CD4-positive, alpha-beta memory T cell (primary cell): ENCODE data around the gene YARS1. TPM values are rescaled to one million over a fixed set of nuclear protein-coding genes. Genes with fewer than 3 reads are reported as not detected.

Experiments
- CTCF ChIA-PET: fragments of 350-600 bp; sonication (Branson Sonifier 250); formaldehyde crosslinking; loops from one replicate; lab custom pipeline; 2021; ENCODE audit warnings: inconsistent platforms; ENCODE audit not compliant: partially characterized antibody; lab: Charles Lee
- POLR2A ChIA-PET: fragments of 350-600 bp; sonication (Branson Sonifier 250); formaldehyde crosslinking; loops from one replicate; lab custom pipeline; 2021; ENCODE audit not compliant: partially characterized antibody; lab: Charles Lee
- DNase-seq, 5 donors: peaks; one replicate each; pipeline versions ENCODE4 v3.0.0 to v3.0.0-alpha.2; 2020 to 2022; ENCODE audit warnings: mixed read lengths in 1 of 5
- H3K27ac ChIP-seq: one replicate; pipeline ENCODE4 v1.7.0; 2013; ENCODE audit warnings: low read depth, low read length
- H3K27me3 ChIP-seq: 2 replicates; pipeline ENCODE4 v1.7.0; 2013; ENCODE audit warnings: mild to moderate bottlenecking, low read length, moderate library complexity; ENCODE audit not compliant: insufficient read depth
- H3K36me3 ChIP-seq: 2 replicates; pipeline ENCODE4 v1.7.0; 2013; ENCODE audit warnings: mild to moderate bottlenecking, low read length, moderate library complexity; ENCODE audit not compliant: insufficient read depth
- H3K4me1 ChIP-seq: 2 replicates; pipeline ENCODE4 v1.7.0; 2013; ENCODE audit warnings: mild to moderate bottlenecking, low read length, moderate library complexity; ENCODE audit not compliant: insufficient read depth
- H3K4me3 ChIP-seq, 2 donors: one replicate each; pipeline ENCODE4 v1.7.0; 2013; ENCODE audit warnings: low read length in 2 of 2, mild to moderate bottlenecking in 1 of 2
- H3K9me3 ChIP-seq, 2 donors: one replicate each; pipeline ENCODE4 v1.7.0; 2013; ENCODE audit warnings: low read length in 2 of 2, control low read depth in 1 of 2; ENCODE audit not compliant: control insufficient read depth in 1 of 2
- H3K27ac Mint-ChIP-seq, 7 donors: one replicate each; pipeline ENCODE4 v1.8.0; 2020 to 2021; ENCODE audit warnings: mixed read lengths in 7 of 7, mild to moderate bottlenecking in 6 of 7, inconsistent platforms in 3 of 7, moderate library complexity in 3 of 7
- H3K27me3 Mint-ChIP-seq, 2 donors: one replicate each; pipeline ENCODE4 v1.8.0; 2020 to 2021; ENCODE audit warnings: mixed read lengths in 2 of 2
- H3K36me3 Mint-ChIP-seq, 2 donors: one replicate each; pipeline ENCODE4 v1.8.0; 2020 to 2021; ENCODE audit warnings: mixed read lengths in 2 of 2, inconsistent platforms in 1 of 2, mild to moderate bottlenecking in 1 of 2
- H3K4me1 Mint-ChIP-seq, 4 donors: one replicate each; pipeline ENCODE4 v1.8.0; 2020 to 2021; ENCODE audit warnings: mixed read lengths in 4 of 4, mild to moderate bottlenecking in 1 of 4
- H3K4me3 Mint-ChIP-seq, 8 donors: one replicate each; pipeline ENCODE4 v1.8.0; 2020 to 2021; ENCODE audit warnings: mixed read lengths in 8 of 8, mild to moderate bottlenecking in 7 of 8, moderate library complexity in 6 of 8, inconsistent platforms in 3 of 8
- H3K9me3 Mint-ChIP-seq, 8 donors: one replicate each; pipeline ENCODE4 v1.8.0; 2020 to 2021; ENCODE audit warnings: mixed read lengths in 8 of 8, mild to moderate bottlenecking in 5 of 8, inconsistent platforms in 3 of 8, moderate library complexity in 1 of 8
- intact Hi-C: fragments of 100-400 bp; cut with micrococcal nuclease; formaldehyde crosslinking; loops from one replicate; pipeline ENCODE4 v1.15.1; 2023
- polyA plus RNA-seq, 2 donors: library from polyadenylated mRNA; unstranded; fragments of 300-500 nt; fragmentation: Illumina TruSeq; gene quantifications; one replicate each; pipeline ENCODE4 v1.2.3, GENCODE V29; 2021
- total RNA-seq, 2 experiments: library from RNA; stranded (reverse); gene quantifications; one replicate each; pipeline ENCODE4 v1.2.3, GENCODE V29; 2021

The YARS1 gene
- total and polyA plus RNA-seq, 4 experiments from 2014 or later: 46.6 to 114 (median 89.8) TPM

DNA sequence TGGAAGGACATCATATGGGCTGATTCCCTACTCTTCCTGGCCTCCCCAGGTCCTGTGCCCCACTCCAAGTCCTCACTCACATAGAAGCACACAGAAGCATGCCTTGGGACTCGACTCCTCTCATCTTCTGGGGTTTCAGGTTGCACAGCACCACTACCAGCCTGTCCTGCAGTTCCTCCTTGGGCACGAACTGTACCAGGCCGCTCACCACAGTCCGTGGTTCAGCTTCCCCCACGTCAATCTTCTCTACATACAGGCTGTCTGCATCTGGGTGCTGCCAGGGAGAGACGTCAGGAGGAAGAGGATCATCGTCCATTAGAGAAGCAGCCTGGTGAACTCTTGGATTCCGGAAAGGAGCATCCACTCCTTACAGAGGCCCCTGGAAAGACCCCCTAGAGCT, 37.2 kb downstream of the YARS1 start:
- no peak for DNase-seq
- no peak overlapping the region for H3K4me3 Mint-ChIP-seq
- intact Hi-C loops: no loop called here
- no peaks in the 10 kb centered on the region for H3K9me3 ChIP-seq
- peaks cover 64% of the 10 kb centered on the region for H3K36me3 ChIP-seq
- no peaks in the 10 kb centered on the region for H3K27me3 ChIP-seq
- no peaks in the 10 kb centered on the region for H3K27me3 Mint-ChIP-seq
- H3K27ac Mint-ChIP-seq: peak overlapping the region in 2 of 7 donors; percentile 46 to 55
- CTCF ChIA-PET: no interaction called here
- no peak overlapping the region for H3K27ac ChIP-seq
- POLR2A ChIA-PET: no interaction called here
- H3K9me3 Mint-ChIP-seq: no peaks in the 10 kb centered on the region
- no peaks in the 10 kb centered on the region for H3K4me1 Mint-ChIP-seq
- no peak overlapping the region for H3K4me3 ChIP-seq
- H3K36me3 Mint-ChIP-seq: peaks cover 53 to 78% of the 10 kb centered on the region in 2 donors
- no peaks in the 10 kb centered on the region for H3K4me1 ChIP-seq

DNA sequence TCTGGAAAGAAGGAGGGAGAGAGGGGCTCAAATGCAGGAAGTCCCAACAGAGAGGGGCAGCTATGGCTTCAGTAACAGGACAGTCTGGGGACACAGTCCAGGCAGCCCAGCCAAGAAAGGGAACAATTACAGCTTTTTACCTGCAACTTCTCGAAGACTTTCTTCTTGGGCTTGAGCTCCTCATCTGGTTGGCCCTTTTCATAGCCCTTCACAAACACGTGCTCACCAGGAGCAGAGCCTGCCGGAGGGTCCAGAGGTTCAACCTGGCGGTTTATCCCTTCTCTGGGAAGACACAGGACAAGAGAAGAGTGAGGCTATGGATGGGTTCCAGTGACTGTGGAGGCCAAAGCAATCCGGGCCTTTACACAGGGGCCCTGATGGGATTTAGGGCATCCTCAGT, 37.9 kb downstream of the YARS1 start:
- no peak overlapping the region for H3K4me3 Mint-ChIP-seq
- H3K27ac Mint-ChIP-seq: peak overlapping the region in 1 of 7 donors; percentile 10
- peaks cover 0 to under 1% (median 0%) of the 10 kb centered on the region in 4 donors for H3K4me1 Mint-ChIP-seq
- H3K27me3 Mint-ChIP-seq: no peaks in the 10 kb centered on the region
- ChIA-PET POLR2A (no interaction called here), CTCF (interaction anchor here (1.0 kb wide), 1 partner anchor 67 kb away, joined by 3 read pairs; no protein-coding TSS in a partner anchor)
- Histone ChIP-seq H3K4me1 (no peaks in the 10 kb centered on the region), H3K27ac (no peak overlapping the region), H3K9me3 (no peaks in the 10 kb centered on the region), H3K36me3 (peaks cover 62% of the 10 kb centered on the region), H3K4me3 (no peak overlapping the region), H3K27me3 (no peaks in the 10 kb centered on the region)
- intact Hi-C loops: no loop called here
- no peaks in the 10 kb centered on the region for H3K9me3 Mint-ChIP-seq
- H3K36me3 Mint-ChIP-seq: peaks cover 47 to 78% of the 10 kb centered on the region in 2 donors
- DNase-seq: no peak

DNA sequence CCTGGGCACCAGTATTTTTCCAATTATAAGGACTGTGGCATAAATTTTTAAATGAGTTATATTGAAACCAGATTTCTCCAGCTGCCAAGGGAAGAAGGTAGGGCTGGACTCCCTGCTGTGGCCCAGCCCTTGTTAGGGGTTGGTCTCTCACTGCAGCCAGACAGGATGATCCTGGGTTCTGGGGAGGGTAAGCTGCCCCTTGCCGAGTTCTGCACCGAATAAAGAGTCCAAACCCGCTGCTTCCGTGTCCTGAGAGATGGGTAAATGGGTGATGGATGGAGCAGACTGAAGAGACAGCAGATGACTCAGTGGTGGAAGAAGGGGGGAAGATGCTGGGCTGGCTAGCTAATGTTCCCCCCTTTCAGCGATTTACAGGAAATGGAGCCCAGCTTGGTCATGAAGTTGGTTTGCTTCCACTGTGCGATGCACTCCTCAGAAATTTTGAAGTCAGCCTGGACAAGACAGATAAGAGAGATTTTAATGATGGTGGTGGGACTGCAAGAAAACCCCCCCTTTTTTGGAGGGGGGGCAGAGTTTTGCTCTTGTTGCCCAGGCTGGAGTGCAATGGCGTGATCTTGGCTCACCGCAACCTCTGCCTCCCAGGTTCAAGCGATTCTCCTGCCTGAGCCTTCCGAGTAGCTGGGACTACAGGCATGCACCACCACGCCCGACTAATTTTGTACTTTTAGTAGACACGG, 41.4 kb downstream of the YARS1 start:
- DNase-seq: no peak
- Histone ChIP-seq H3K27me3 (no peaks in the 10 kb centered on the region), H3K4me1 (peaks cover 9% of the 10 kb centered on the region), H3K27ac (no peak overlapping the region), H3K9me3 (no peaks in the 10 kb centered on the region), H3K4me3 (no peak overlapping the region), H3K36me3 (peaks cover 39% of the 10 kb centered on the region)
- Mint-ChIP-seq H3K27ac (peak overlapping the region in 2 of 7 donors; percentile 53 to 75), H3K4me1 (peaks cover 5 to 16% (median 8%) of the 10 kb centered on the region in 4 donors), H3K36me3 (peaks cover 35 to 53% of the 10 kb centered on the region in 2 donors), H3K27me3 (no peaks in the 10 kb centered on the region), H3K4me3 (no peak overlapping the region), H3K9me3 (no peaks in the 10 kb centered on the region)
- POLR2A ChIA-PET: interaction anchor here (1.0 kb wide), 1 partner anchor 8 kb away, joined by 3 read pairs; no protein-coding TSS in a partner anchor
- CTCF ChIA-PET: interaction anchor here (1.3 to 8.2 kb wide), 5 partner anchors 13 to 256 kb away, joined by 3 to 184 read pairs (median 29); no protein-coding TSS in a partner anchor
- intact Hi-C loops: no loop called here

DNA sequence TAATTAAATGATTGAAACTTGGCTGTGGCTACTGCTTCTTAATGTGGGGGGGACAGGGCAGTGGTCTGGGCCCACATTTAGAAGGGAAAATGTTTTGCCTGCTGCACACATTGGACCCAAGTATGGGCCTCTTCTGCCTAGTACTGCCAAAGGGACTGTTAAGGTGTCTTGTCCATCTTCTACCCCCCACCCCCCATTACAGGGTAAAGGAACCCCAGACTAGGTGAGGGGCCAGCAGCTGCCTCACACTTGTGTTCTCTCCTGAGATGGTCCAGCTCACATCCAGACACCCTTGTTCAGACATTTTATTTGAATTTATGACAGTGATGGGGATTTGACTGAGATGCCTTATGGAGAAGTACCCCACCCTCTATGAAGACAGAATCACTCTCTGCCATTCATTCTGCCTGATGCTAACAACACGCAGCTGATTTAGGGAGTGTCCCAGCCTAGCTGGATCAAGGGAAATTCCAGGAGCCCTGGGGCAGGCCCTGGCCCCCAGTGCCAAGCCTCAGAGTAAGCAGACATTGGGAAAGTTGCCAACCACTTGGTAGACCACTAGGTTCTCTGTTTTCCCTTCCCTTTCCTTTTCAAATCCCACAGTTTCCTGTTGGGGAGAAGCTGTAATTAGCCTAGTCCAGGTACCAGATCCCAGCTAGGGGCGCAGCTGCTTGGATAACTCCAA, 42.1 kb downstream of the YARS1 start:
- Mint-ChIP-seq H3K9me3 (no peaks in the 10 kb centered on the region), H3K36me3 (peaks cover 28 to 46% of the 10 kb centered on the region in 2 donors), H3K4me1 (peaks cover 5 to 16% (median 8%) of the 10 kb centered on the region in 4 donors), H3K27ac (peak overlapping the region in 4 of 7 donors; percentile 19 to 78 (median 36)), H3K4me3 (no peak overlapping the region), H3K27me3 (no peaks in the 10 kb centered on the region)
- DNase-seq: no peak
- no peak overlapping the region for H3K27ac ChIP-seq
- ChIA-PET POLR2A (interaction anchor here (1.0 to 3.1 kb wide), 2 partner anchors 8 to 63 kb away, joined by 3 to 17 read pairs; no protein-coding TSS in a partner anchor), CTCF (interaction anchor here (0.7 to 8.2 kb wide), 10 partner anchors 8 to 375 kb away, joined by 3 to 184 read pairs (median 11); no protein-coding TSS in a partner anchor)
- peaks cover 9% of the 10 kb centered on the region for H3K4me1 ChIP-seq
- intact Hi-C loops: loop anchor here (5.0 kb wide), 1 partner anchor 97 kb away; the partner anchor contains the start of gene FNDC5
- H3K9me3 ChIP-seq: no peaks in the 10 kb centered on the region
- H3K27me3 ChIP-seq: no peaks in the 10 kb centered on the region
- H3K4me3 ChIP-seq: no peak overlapping the region
- H3K36me3 ChIP-seq: peaks cover 32% of the 10 kb centered on the region

DNA sequence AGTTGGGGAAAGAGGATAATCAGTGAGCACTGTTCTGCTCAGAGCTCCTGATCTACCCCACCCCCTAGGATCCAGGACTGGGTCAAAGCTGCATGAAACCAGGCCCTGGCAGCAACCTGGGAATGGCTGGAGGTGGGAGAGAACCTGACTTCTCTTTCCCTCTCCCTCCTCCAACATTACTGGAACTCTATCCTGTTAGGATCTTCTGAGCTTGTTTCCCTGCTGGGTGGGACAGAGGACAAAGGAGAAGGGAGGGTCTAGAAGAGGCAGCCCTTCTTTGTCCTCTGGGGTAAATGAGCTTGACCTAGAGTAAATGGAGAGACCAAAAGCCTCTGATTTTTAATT, 42.7 kb downstream of the YARS1 start:
- Histone ChIP-seq H3K4me1 (peaks cover 9% of the 10 kb centered on the region), H3K4me3 (no peak overlapping the region), H3K27me3 (no peaks in the 10 kb centered on the region), H3K27ac (no peak overlapping the region), H3K9me3 (no peaks in the 10 kb centered on the region), H3K36me3 (peaks cover 25% of the 10 kb centered on the region)
- POLR2A ChIA-PET: interaction anchor here (1.0 to 3.1 kb wide), 2 partner anchors 9 to 62 kb away, joined by 3 to 17 read pairs; no protein-coding TSS in a partner anchor
- Mint-ChIP-seq H3K27me3 (no peaks in the 10 kb centered on the region), H3K4me3 (no peak overlapping the region), H3K9me3 (no peaks in the 10 kb centered on the region), H3K4me1 (peaks cover 5 to 16% (median 8%) of the 10 kb centered on the region in 4 donors), H3K36me3 (peaks cover 21 to 39% of the 10 kb centered on the region in 2 donors), H3K27ac (peak overlapping the region in 4 of 7 donors; percentile 18 to 86 (median 50))
- CTCF ChIA-PET: interaction anchor here (0.7 to 8.2 kb wide), 15 partner anchors 9 to 374 kb away, joined by 3 to 184 read pairs (median 4); partner anchors contain the start of gene S100PBP
- DNase-seq: no peak
- intact Hi-C loops: loop anchor here (5.0 kb wide), 1 partner anchor 98 kb away; the partner anchor contains the start of gene FNDC5

DNA sequence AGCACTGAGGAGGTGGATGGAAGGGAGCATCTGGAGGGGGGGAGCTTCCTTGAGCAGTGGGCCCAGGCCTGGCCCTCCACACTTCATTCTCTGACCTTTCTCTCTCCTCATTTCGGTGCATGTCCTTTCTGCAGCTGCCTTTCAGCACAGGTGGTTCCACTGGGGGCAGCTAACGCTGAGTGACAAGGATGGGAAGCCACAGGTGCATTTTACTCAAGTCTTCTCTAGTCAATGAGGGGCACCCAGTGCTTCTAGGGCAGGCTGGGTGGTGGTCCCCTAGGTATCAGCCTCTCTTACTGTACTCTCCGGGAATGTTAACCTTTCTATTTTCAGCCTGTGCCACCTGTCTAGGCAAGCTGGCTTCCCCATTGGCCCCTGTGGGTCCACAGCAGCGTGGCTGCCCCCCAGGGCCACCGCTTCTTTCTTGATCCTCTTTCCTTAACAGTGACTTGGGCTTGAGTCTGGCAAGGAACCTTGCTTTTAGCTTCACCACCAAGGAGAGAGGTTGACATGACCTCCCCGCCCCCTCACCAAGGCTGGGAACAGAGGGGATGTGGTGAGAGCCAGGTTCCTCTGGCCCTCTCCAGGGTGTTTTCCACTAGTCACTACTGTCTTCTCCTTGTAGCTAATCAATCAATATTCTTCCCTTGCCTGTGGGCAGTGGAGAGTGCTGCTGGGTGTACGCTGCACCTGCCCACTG, 43.2 kb downstream of the YARS1 start:
- intact Hi-C loops: loop anchor here (1.0 to 5.0 kb wide), 2 partner anchors 62 to 98 kb away; partner anchors contain the start of gene FNDC5
- Histone ChIP-seq H3K4me1 (peaks cover 9% of the 10 kb centered on the region), H3K36me3 (peaks cover 20% of the 10 kb centered on the region), H3K27ac (no peak overlapping the region), H3K9me3 (no peaks in the 10 kb centered on the region), H3K4me3 (no peak overlapping the region), H3K27me3 (no peaks in the 10 kb centered on the region)
- ChIA-PET POLR2A (interaction anchor here (1.2 to 3.1 kb wide), 2 partner anchors 43 to 62 kb away, joined by 6 to 17 read pairs; partner anchors contain the start of gene YARS1), CTCF (interaction anchor here (0.5 to 8.2 kb wide), 23 partner anchors 7 to 311 kb away, joined by 3 to 184 read pairs (median 4); partner anchors contain the start of gene S100PBP)
- Mint-ChIP-seq H3K4me1 (peaks cover 5 to 16% (median 8%) of the 10 kb centered on the region in 4 donors), H3K9me3 (no peaks in the 10 kb centered on the region), H3K4me3 (no peak overlapping the region), H3K27ac (peak overlapping the region in 6 of 7 donors; percentile 18 to 86 (median 64)), H3K27me3 (no peaks in the 10 kb centered on the region), H3K36me3 (peaks cover 18 to 34% of the 10 kb centered on the region in 2 donors)
- DNase-seq: no peak
